ENCODE results near the gene RNF4. TPM values are rescaled to one million over a fixed set of nuclear protein-coding genes. Genes with fewer than 3 reads are reported as not detected.
"Not testable (repeated sequence)": the region's sequence is repeated elsewhere in the genome, so short reads cannot be mapped to it uniquely, and the experiment has no call there.

The RNF4 gene
- total RNA-seq, 1 donor from 2014 or later: 93.5 TPM

DNA sequence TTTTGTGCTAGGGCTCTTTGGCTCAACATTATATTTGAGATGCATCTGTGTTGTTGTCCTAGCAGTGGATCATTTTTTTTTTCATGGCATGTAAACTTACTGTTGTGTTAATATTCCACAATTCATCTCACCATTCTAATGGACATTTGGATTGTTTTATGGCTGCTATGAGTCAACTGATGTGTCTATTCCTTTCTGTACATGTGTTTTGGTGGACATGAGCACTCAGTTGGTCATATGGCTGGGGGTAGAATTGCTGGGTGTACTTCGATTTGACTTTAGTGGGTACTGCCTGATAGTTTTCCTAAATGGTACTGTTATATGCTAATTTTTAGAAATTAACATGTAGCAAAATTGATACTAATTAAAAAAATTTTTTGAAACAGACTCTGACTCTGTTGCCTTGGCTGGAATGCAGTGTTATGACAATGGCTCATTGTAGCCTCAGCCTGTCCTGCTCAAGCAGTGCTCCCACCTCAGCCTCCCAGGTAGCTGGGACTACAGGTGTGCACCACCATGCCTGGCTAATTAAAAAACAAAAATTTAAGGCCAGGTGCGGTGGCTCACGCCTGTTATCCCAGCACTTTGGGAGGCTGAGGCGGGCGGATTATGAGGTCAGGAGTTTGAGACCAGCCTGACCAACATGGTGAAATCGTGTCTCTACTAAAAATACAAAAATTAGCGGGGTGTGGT, 76.6 kb downstream of the RNF4 start:
- ChIA-PET CTCF (no interaction called here), POLR2A (interaction anchor here (0.7 kb wide), 2 partner anchors 22 to 25 kb away, joined by 3 to 4 read pairs; no protein-coding TSS in a partner anchor)
- Mint-ChIP-seq H3K36me3 (ENCODE audit: low read depth) (peaks cover 5% of the 10 kb centered on the region), H3K27ac (no peak overlapping the region), H3K4me3 (no peak overlapping the region), H3K27me3 (no peaks in the 10 kb centered on the region), H3K9me3 (no peaks in the 10 kb centered on the region), H3K4me1 (peaks cover 27% of the 10 kb centered on the region)
- TF ChIP-seq, protein P1, sequence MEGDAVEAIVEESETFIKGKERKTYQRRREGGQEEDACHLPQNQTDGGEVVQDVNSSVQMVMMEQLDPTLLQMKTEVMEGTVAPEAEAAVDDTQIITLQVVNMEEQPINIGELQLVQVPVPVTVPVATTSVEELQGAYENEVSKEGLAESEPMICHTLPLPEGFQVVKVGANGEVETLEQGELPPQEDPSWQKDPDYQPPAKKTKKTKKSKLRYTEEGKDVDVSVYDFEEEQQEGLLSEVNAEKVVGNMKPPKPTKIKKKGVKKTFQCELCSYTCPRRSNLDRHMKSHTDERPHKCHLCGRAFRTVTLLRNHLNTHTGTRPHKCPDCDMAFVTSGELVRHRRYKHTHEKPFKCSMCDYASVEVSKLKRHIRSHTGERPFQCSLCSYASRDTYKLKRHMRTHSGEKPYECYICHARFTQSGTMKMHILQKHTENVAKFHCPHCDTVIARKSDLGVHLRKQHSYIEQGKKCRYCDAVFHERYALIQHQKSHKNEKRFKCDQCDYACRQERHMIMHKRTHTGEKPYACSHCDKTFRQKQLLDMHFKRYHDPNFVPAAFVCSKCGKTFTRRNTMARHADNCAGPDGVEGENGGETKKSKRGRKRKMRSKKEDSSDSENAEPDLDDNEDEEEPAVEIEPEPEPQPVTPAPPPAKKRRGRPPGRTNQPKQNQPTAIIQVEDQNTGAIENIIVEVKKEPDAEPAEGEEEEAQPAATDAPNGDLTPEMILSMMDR (IDR thresholded peaks at IDR 0.05): no peak
- ATAC-seq (ENCODE audit: low read depth): no peak
- intact Hi-C loops (cut with micrococcal nuclease): no loop called here
- no peak for DNase-seq

DNA sequence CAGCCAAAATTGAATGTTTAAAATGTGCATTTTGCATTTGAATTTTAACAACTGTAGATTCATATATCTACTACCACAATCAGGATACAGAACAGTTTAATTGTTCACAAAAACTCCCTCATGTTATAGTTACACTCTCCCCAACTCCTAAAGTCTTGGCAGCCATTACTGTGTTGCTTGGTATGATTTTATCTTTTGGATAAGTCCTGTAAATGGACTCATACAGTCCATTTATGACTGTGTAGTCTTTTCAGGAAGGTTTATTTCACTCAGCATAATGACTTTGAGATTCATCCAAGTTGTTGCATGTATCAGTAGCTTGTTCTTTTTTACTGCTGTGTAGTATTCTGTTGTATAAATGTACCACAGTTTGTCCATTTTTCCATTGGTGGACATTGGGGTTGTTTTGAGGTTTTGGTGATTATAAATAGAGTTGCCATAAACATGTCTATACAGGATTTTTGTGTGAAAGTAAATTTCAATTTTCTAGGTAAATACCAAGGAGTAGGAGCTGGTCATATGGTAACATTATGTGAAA, 77.4 kb downstream of the RNF4 start:
- H3K27me3 Mint-ChIP-seq: no peaks in the 10 kb centered on the region
- no peak overlapping the region for H3K27ac Mint-ChIP-seq
- H3K36me3 Mint-ChIP-seq (ENCODE audit: low read depth): peaks cover 5% of the 10 kb centered on the region
- no peak overlapping the region for H3K4me3 Mint-ChIP-seq
- DNase-seq (no peak), ATAC-seq (ENCODE audit: low read depth) (no peak)
- TF ChIP-seq, protein P1 (IDR thresholded peaks at IDR 0.05): no peak
- H3K4me1 Mint-ChIP-seq: peaks cover 29% of the 10 kb centered on the region
- ChIA-PET POLR2A (interaction anchor here (0.7 kb wide), 1 partner anchor 22 kb away, joined by 3 read pairs; no protein-coding TSS in a partner anchor), CTCF (no interaction called here)
- intact Hi-C loops (cut with micrococcal nuclease): no loop called here
- H3K9me3 Mint-ChIP-seq: no peaks in the 10 kb centered on the region

DNA sequence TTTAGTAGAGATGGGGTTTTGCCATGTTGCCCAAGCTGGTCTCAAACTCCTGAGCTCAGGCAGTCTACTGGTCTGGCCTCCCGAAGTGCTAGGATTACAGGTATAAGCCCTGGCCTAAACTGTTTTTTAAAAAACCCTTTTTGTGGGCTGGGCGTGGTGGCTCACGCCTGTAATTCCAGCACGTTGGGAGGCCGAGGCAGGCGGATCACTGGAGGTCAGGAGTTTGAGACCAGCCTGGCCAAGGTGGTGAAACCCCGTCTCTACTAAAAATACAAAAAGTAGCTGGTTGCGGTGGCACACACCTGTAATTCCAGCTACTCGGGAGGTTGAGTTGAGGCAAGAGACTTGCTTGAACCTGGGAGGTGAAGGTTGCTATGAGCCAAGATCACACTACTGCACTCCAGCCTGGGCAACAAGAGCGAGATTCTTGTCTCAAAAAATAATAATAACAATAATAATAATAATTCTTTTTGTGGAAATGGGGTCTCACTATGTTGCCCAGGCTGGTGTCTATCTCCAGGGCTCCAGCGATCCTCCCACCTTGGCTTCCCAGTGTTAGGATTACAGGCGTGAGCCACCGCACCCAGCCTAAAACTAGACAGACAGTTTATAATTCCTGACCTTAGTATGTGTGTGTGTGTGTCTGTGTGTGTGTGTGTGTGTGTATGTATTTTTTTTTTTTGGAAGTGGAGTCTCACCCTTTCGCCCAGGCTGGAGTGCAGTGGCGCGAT, 78.2 kb downstream of the RNF4 start:
- ATAC-seq (ENCODE audit: low read depth); H3K36me3 Mint-ChIP-seq (ENCODE audit: low read depth); H3K27me3 Mint-ChIP-seq; H3K4me3 Mint-ChIP-seq; CTCF ChIA-PET; DNase-seq; intact Hi-C loops (cut with micrococcal nuclease); H3K9me3 Mint-ChIP-seq: not testable (repeated sequence)
- H3K4me1 Mint-ChIP-seq: peaks cover 29% of the 10 kb centered on the region
- POLR2A ChIA-PET: interaction anchor here (0.6 kb wide), 1 partner anchor 543 kb away, joined by 4 read pairs; no protein-coding TSS in a partner anchor
- H3K27ac Mint-ChIP-seq: peak overlapping the region; percentile 30

DNA sequence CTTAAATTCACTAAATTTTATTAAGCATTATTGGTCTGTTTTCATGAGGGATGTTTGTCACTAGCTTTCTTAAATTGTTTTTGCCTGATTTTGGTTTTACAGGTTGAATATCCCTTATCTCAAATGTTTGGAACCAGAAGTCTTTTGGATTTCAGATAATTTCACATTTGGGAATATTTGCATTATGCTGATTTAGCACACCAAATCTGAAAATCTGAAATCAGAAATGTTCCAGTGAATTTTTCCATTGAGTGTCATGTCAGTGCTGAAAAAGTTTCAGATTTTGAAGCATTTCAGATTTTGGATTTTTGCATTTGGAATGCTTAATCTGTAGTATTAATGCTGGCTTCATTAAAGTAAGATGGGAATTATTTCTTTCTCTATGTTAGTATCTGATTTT, 82.2 kb downstream of the RNF4 start:
- no peaks in the 10 kb centered on the region for H3K36me3 Mint-ChIP-seq (ENCODE audit: low read depth)
- intact Hi-C loops (cut with micrococcal nuclease): no loop called here
- no peak for DNase-seq
- H3K9me3 Mint-ChIP-seq: no peaks in the 10 kb centered on the region
- peaks cover 44% of the 10 kb centered on the region for H3K4me1 Mint-ChIP-seq
- H3K4me3 Mint-ChIP-seq: no peak overlapping the region
- POLR2A ChIA-PET: interaction anchor here (0.7 kb wide), 1 partner anchor 79 kb away, joined by 4 read pairs; no protein-coding TSS in a partner anchor
- CTCF ChIA-PET: no interaction called here
- H3K27ac Mint-ChIP-seq: no peak overlapping the region
- ATAC-seq (ENCODE audit: low read depth): no peak
- TF ChIP-seq, protein P1 (IDR thresholded peaks at IDR 0.05): no peak
- H3K27me3 Mint-ChIP-seq: no peaks in the 10 kb centered on the region

DNA sequence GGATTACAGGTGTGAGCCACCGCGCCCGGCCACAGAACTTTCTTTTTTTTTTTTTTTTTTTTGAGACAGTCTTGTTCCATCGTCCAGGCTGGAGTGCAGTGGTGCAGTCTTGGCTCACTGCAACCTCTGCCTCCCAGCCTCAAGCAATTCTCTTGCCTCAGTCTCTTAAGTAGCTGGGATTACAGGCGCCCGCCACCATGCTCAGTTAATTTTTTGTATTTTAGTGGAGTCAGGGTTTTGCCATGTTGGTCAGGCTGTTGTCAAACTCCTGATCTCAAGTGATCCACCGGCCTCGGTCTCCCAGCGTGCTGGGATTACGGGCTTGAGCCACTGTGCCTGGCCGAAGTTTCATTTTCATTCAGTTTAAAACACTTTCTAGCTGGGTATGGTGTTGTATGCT, 83.9 kb downstream of the RNF4 start:
- Mint-ChIP-seq H3K9me3 (no peaks in the 10 kb centered on the region), H3K27me3 (no peaks in the 10 kb centered on the region), H3K27ac (no peak overlapping the region), H3K4me3 (no peak overlapping the region), H3K36me3 (ENCODE audit: low read depth) (peaks cover 3% of the 10 kb centered on the region), H3K4me1 (peaks cover 39% of the 10 kb centered on the region)
- no peak for ATAC-seq (ENCODE audit: low read depth)
- ChIA-PET POLR2A (interaction anchor here (0.7 to 1.0 kb wide), 3 partner anchors 11 to 134 kb away, joined by 4 to 6 read pairs (median 6); no protein-coding TSS in a partner anchor), CTCF (no interaction called here)
- TF ChIP-seq, protein P1 (IDR thresholded peaks at IDR 0.05): no peak
- intact Hi-C loops (cut with micrococcal nuclease): no loop called here
- no peak for DNase-seq
